ENCODE measurements around the gene ALDH4A1.
"Not testable (repeated sequence)": the region's sequence is repeated elsewhere in the genome, so short reads cannot be mapped to it uniquely, and the experiment has no call there.

ALDH4A1 gene

DNA sequence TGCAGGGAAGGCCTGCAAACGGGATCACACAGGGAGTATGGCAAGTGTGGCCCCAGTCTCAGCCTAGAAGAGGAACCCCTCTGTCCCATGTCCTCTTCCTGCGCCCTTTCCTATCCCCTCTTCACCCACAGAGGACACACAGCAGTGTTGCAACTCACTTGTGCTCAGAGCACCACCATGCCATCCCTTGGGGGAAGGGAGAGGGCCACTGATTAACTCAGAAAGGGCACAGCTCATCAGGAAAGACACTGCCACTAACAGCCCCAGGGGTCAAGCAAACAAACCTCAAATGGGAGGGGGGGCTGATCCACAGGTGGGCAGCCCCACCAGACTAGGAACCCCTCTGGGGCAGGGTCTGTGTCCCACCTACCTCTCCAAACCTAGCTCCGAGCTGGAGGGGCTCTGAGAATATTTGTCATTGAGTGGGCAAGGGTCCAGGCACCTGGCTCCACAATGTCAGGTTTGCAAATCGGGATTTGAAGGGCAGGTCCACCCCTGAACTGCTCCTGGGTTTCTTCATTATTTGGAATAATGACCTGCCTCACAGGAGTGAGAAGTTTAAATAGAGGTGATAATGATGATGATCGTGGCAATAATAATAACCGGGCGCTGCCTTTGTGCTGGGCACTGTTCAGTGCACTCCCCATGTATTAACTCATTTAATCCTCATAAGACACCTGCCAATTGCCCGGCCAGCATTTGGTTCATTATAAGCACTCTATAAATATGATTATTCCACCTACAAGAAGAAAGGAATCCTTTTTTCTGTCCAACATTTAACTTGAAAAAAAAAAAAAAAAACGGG lies 1.0 kb downstream of the ALDH4A1 start:
- in situ Hi-C loops (cut with MboI; ENCODE audit: low pct_unique_long_range_greater_than_20kb, low sequenced_read_pairs, unreplicated experiment): loop anchor here (10.0 kb wide), 1 partner anchor 203 kb away; no protein-coding TSS in a partner anchor
- DNase-seq (ENCODE audit: low spot score): no peak
- TF ChIP-seq, protein P1, sequence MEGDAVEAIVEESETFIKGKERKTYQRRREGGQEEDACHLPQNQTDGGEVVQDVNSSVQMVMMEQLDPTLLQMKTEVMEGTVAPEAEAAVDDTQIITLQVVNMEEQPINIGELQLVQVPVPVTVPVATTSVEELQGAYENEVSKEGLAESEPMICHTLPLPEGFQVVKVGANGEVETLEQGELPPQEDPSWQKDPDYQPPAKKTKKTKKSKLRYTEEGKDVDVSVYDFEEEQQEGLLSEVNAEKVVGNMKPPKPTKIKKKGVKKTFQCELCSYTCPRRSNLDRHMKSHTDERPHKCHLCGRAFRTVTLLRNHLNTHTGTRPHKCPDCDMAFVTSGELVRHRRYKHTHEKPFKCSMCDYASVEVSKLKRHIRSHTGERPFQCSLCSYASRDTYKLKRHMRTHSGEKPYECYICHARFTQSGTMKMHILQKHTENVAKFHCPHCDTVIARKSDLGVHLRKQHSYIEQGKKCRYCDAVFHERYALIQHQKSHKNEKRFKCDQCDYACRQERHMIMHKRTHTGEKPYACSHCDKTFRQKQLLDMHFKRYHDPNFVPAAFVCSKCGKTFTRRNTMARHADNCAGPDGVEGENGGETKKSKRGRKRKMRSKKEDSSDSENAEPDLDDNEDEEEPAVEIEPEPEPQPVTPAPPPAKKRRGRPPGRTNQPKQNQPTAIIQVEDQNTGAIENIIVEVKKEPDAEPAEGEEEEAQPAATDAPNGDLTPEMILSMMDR (IDR thresholded peaks at IDR 0.05; ENCODE audit: extremely low read depth, insufficient read depth, missing control alignments): no peak

- in situ Hi-C loops (cut with MboI; ENCODE audit: low pct_unique_long_range_greater_than_20kb, low sequenced_read_pairs, unreplicated experiment): loop anchor here (10.0 kb wide), 1 partner anchor 204 kb away; no protein-coding TSS in a partner anchor
- TF ChIP-seq, protein P1 (IDR thresholded peaks at IDR 0.05; ENCODE audit: extremely low read depth, insufficient read depth, missing control alignments): no peak
- no peak for DNase-seq (ENCODE audit: low spot score)
These were observed 2.0 kb downstream of the ALDH4A1 start for GRCh38 chr1:18900303-18900841.

GRCh38 chr1:18899363-18900049 lies 2.8 kb downstream of the ALDH4A1 start:
- no peak for DNase-seq (ENCODE audit: low spot score)
- TF ChIP-seq, protein P1 (IDR thresholded peaks at IDR 0.05; ENCODE audit: extremely low read depth, insufficient read depth, missing control alignments): no peak
- in situ Hi-C loops (cut with MboI; ENCODE audit: low pct_unique_long_range_greater_than_20kb, low sequenced_read_pairs, unreplicated experiment): loop anchor here (10.0 kb wide), 1 partner anchor 205 kb away; no protein-coding TSS in a partner anchor

DNA sequence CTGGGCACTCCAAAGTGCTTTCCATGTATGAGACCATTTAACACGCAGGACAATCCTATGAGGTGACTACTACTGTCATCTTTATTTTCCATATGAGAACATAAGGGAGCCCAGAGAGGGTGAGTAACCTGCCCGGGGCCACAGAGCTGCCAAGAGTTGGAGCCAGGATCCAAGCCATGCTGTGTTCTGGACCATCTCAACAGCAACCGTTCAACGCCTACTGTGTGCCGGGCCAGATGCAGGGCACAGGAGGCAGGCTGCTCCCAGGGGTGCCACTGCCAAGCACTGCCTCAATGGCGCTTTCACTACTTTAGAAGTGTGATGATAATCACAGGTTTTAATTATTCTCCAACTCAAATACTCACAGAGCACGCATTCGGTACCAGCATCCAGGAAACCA lies 3.8 kb downstream of the ALDH4A1 start:
- no peak for DNase-seq (ENCODE audit: low spot score)
- in situ Hi-C loops (cut with MboI; ENCODE audit: low pct_unique_long_range_greater_than_20kb, low sequenced_read_pairs, unreplicated experiment): no loop called here
- TF ChIP-seq, protein P1 (IDR thresholded peaks at IDR 0.05; ENCODE audit: extremely low read depth, insufficient read depth, missing control alignments): no peak

DNA sequence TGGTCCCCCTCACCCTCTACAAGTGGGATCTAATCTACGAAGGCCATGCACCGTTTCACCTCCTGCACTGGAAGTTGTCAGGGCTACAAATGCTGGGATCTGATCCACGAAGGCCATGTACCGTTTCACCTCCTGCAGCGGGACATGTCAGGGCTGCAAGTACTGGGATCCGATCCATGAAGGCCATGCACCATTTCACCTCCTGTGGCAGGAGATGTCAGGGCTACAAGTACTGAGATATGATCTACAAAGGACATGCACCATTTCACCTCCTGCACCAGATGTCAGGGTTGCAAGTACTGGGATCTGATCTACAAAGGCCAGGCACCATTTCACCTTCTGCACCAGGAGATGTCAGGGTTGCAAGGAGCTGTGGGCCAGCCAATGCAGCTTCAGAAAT lies 7.0 kb downstream of the ALDH4A1 start:
- in situ Hi-C loops (cut with MboI; ENCODE audit: low pct_unique_long_range_greater_than_20kb, low sequenced_read_pairs, unreplicated experiment): no loop called here
- DNase-seq (ENCODE audit: low spot score): no peak
- TF ChIP-seq, protein P1 (IDR thresholded peaks at IDR 0.05; ENCODE audit: extremely low read depth, insufficient read depth, missing control alignments): no peak

DNA sequence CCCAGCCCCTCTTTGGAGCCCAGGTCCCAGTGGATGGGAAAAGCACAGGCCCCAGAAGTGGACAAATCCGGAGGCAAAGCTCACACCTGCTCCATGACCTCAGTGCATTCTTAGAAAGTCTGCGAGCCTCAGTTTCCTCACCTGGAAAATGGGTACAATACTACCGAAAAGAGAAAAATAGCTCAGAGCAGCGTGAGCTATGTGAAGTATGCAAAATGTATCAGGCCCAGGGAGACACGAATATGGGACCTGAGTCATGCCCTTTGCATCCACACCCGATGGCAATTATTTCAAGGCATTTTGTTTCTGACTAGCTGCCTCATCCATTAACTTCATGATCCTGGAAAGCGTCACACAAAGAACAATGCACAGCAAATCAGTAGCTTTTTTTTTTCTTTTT lies 9.2 kb downstream of the ALDH4A1 start:
- in situ Hi-C loops (cut with MboI; ENCODE audit: low pct_unique_long_range_greater_than_20kb, low sequenced_read_pairs, unreplicated experiment): no loop called here
- DNase-seq (ENCODE audit: low spot score): no peak
- TF ChIP-seq, protein P1 (IDR thresholded peaks at IDR 0.05; ENCODE audit: extremely low read depth, insufficient read depth, missing control alignments): no peak

DNA sequence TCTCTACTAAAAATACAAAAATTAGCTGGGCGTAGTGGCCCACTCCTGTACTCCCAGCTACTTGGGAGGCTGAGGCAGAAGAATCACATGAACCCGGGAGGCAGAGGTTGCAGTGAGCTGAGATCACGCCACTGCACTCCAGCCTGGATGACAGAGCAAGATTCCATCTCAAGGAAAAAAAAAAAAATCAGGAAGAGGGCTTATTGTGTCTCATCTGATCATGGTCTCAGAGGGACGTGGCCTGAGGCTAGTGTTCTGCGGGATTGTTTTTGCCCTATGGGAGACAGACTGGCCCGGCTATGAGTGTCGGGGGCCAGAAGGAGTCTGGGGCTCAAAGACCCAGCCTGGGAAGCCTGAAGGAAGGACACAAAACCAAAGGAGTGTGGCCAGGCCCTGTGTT lies 10.5 kb downstream of the ALDH4A1 start:
- DNase-seq (ENCODE audit: low spot score); in situ Hi-C loops (cut with MboI; ENCODE audit: low pct_unique_long_range_greater_than_20kb, low sequenced_read_pairs, unreplicated experiment): not testable (repeated sequence)
